GM19397 (cell line): Measurements from ENCODE around the gene KRTAP10-1.

Source experiments
- ATAC-seq: cut with Tn5 transposase; IDR thresholded peaks from one replicate; pipeline ENCODE4 v1.9.1; 2021; ENCODE audit warnings: mild to moderate bottlenecking, moderate library complexity; ENCODE audit not compliant: unreplicated experiment

Gene KRTAP10-1

DNA sequence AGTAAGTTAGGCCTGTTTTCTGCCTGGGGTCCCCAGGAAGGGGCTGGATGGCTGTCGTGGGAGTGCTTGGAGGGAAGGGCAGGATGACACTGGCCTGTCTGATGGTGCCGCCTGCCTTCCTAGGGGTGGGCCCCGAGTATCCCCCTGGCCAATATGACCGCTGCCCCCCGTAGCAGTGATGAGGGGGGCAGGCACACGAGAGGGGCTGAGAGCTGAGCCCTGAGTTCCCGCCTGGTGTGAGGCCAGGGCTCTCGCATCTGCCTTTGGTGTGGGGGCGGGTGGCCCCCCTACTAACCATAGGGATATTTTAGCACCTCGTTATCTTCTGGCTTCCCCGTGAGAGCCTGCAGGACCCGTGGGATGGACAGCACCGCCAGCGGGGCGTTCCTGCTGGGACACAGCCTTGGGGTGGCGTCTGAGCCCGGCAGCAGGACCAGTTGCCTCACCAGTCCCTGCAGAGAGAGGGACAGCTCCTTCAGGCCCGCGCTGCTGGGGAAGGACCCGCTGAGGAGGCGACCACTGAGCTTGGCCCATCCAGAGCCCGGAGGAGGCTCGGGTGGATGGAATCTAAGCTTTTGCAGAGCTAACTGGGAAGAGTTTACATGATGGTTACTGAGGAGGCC, 10.4 kb downstream of the KRTAP10-1 start:
- ATAC-seq = no peak

DNA sequence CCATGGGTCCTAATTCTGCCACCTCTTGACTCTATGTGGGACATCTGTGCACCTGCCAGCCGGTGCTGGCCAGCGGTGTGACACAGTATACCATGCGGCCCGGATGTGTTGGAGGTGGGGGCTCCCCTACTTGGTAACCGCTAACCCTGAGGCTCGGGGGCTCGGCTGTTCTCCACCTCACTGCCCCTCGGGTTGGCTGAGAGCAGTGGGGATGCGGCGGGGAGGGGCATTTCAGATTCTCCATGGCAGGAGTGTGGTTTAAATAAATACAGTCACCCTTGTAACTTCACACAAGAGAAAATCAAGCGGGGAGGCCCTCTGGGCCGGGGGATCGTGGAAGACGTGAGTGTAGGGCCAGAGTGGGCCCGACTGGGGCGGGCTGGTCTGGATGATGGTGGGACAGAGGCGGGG, 11.0 kb downstream of the KRTAP10-1 start:
- no peak for ATAC-seq

DNA sequence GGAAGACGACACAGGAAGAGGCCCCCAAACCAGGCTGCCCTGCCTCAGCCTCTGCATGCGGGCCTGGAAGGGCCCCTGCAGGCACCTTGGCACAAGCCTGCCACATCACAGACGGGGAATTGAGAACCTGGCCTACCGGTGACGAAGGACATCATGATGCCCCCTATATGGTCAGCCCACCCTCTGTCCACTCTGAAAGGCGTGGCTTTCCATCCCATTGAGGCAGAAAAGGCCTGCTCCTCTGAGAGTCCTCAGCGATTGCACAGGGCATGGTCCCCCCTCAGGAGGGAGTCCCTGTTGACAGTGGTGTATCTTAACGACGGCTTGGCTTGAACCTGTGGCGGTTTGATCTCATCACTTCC, 11.4 kb downstream of the KRTAP10-1 start:
- ATAC-seq = no peak

- ATAC-seq = no peak
These were observed 11.9 kb downstream of the KRTAP10-1 start for GRCh38 chr21:44527983-44528633.

DNA sequence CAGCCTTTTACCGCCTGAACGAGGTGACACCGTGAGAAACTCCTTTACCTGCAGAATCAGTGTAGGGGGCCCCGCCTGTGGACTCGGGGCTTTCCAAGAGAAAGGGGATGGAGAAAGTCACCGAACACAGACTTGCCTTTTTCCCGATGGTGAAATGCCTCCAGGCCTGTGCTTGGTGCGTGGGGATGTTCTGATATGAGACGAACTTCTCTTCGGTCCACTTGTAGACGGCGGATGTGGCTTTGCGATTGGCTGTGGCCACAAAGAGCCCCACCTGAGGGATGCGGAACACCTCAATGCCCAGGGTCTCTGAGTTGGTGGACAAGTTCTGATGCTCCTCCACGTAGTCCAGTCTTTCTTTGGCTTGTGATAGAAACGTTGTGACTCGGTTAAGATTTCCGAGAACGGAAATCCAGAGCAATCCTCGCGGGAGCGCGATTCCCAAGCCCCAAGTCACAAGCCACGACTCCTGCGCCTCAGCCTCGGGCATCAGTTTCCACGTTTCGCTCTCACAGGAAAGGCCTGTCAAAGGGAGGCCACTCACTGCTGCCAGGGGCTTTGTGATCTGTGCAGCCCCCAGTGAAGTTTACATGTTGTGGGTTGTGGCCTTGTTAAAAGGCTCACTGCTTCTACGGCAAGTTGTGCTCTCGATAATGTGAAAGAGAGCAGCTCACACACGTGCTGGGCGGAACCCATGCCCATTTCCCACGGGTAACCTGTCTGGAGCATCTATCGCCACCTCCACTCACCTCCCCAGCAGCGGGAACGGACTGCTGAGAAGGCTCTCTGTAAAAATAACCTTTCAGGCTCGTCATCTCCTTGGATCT, 12.6 kb downstream of the KRTAP10-1 start:
- no peak for ATAC-seq

DNA sequence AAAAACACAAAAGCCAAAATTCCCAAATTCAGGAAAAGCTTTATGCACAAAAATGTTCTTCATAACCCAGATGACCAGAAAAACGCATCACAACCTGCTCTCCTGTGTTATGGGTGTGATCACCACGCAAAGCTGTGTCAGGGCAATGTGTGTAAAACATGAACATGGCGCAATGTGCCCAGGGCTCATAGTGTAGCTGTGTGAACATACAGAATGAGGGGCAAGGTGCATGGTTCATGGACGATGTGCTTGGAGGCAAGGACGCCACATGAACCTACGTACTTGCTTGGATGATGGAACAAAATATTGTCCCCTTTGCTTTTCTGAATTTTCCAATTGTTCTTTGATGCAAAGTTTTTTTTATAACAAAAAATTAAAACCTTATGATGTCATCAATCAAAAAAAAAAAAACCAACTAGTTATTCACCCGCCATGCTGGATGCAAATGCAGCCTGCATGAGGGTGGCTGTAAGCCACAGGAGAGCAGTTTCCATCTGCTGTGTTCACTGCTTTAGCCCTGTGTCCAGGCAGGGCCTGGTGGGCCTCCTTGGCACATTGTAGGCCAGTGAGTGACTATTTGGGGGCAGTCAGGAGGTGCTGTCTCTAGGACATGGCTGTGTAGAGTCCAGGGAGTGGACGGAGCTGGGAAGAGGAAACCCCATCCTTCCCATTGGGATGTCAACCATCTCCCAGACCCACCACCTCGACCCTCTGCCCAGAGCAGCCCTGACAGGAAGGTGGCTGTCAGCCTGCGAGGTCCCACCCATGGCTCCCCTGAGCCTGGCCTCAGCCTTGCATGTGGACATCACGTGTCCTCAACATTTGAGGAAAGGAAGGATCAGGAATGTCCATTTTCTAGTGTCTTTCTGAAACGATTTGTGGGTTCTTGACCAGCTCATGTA, 13.6 kb downstream of the KRTAP10-1 start:
- ATAC-seq = no peak

DNA sequence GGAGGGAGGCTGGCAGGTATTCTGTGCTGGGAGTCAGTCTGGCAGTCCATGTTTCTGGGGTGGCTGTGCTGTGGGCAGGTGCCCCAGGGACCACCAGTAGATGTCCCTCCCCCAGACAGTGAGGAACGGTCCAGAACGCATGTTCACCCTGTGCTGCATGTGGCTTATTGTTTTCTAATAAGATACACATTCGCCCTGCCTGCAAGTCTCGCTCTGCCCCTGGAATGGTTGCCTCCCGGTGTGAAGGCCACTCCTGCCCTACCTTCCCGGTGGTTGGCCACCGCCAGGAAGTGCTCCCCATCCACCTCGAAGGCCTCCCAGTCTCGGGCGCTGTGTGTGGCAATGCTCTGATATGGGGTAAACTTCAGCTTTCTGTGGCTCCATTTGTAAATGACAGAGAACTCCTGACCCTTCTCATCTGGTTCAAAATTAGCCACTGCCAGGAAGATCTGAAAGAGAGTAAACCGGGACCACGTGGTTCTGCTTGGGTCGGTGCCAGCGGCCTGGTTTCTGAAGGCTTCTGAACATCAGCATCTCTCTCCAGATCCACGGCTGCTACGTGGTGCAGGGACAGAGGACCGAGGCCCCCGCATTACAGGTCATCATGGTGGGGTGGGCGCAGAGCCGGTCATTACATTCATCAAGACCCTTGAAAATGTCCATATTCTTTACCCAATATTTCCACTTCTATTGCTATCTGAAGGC, 14.5 kb downstream of the KRTAP10-1 start:
- ATAC-seq = no peak

- no peak for ATAC-seq
These were observed 15.3 kb downstream of the KRTAP10-1 start for GRCh38 chr21:44524414-44525371.

GRCh38 chr21:44523567-44524413, 16.2 kb downstream of the KRTAP10-1 start:
- ATAC-seq = no peak

- no peak for ATAC-seq
These were observed 17.2 kb downstream of the KRTAP10-1 start for GRCh38 chr21:44522753-44523204.

- no peak for ATAC-seq
These were observed 17.9 kb downstream of the KRTAP10-1 start for GRCh38 chr21:44521928-44522752.

DNA sequence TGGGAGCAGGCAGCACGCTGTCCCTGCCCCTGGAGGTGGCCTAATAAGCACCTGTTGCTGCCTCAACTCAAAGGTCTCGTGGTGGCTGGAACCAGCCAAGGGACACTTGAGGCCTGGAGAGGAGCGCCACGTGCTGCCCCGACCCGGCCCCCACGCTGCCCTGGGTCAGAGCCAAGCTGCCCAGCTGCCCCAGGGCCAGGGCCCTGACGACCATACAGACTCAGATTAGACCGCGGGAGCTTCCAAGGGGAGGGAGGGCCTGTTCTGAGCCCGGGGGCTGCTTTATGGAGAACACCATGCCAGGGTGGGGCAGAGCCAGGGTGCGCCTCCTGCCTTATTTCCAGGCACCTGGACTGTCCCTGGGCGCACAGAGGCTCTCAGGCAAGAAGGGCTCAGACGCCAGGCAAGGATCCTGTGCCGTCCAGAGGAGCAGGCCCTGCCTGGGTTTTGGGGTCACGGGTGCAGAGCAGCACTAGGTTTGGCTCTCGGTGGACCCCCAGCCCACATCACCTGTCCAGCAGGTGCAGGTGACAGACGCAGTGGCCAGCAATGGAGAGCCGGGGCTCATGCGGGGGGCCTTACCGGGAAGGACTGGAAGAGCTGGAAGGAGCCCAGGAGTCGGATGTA, 18.6 kb downstream of the KRTAP10-1 start:
- ATAC-seq = no peak

GRCh38 chr21:44520326-44521300, 19.4 kb downstream of the KRTAP10-1 start:
- ATAC-seq = no peak

GRCh38 chr21:44519346-44520325, 20.4 kb downstream of the KRTAP10-1 start:
- no peak for ATAC-seq

GRCh38 chr21:44518686-44519085, 21.3 kb downstream of the KRTAP10-1 start:
- no peak for ATAC-seq
